OCI-LY7 (cell line): Measurements from ENCODE around the gene POLD2.

Experiments
- CTCF ChIP-seq: fragments of 200-600 bp; sonication (generic); conservative IDR thresholded peaks from 2 replicates; pipeline ENCODE4 v1.5.1; 2014; ENCODE audit warnings: mild to moderate bottlenecking, antibody characterized with exemption, low read length, moderate library complexity, mixed read lengths
- EZH2phosphoT487 ChIP-seq: fragments of 200-600 bp; sonication (generic); IDR thresholded peaks from 2 replicates; pipeline ENCODE4 v1.6.1; 2018; ENCODE audit warnings: low read depth, borderline replicate concordance, mild to moderate bottlenecking, mixed run types, antibody characterized with exemption, low read length, moderate library complexity, mixed read lengths

GRCh38 chr7:44122529-44122928 is 819 bp downstream of the POLD2 start:
- TF ChIP-seq CTCF: no peak
- TF ChIP-seq EZH2phosphoT487: no peak
